GM18511 (cell line): ENCODE data around the gene WDR45B.
"Not testable (repeated sequence)": the region's sequence is repeated elsewhere in the genome, so short reads cannot be mapped to it uniquely, and the experiment has no call there.

Experiments
- ATAC-seq: cut with Tn5 transposase; IDR thresholded peaks from one replicate; pipeline ENCODE4 v1.9.1; 2021; ENCODE audit warnings: mild to moderate bottlenecking, moderate library complexity; ENCODE audit not compliant: unreplicated experiment

The WDR45B gene

DNA sequence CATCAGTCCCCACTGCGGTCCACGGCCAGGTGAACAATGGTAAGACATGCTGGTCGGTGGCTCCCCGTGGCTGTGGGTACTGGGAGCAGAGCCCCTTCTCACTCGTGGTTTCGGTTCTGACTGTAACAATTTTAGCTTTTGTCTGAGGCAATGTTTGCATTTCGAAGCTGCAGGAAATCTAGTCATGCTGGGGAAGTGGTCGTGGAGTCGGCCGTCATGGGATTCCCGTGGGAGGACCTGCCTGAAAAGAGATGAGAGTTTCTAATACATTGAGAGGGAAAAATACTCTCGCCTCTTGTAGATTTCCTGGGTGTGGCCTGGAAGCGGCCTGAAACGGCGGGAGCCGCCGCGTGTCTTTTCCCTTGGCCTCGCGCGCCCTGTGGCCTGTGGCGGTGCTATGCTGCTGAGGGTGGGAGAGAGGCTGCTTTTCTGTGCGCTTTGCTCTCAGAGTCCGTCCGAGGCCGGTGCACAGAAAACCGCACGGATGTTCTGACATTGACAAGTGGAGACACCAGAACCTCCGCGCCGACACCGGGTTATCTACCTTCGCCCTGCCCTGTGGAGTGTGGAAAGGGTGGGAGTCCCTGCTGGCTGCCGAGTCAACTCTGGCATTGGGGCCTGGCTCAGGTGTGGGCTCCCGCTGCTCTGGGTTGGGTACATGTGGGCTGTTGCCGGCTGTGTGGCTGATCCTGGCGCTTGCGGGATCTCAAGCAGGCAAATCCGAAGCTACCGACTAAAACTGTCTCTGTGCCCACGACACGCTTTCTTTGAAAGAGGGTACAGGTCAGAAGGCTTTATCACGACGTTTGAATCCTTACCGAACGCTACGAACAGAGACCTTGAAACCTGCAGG lies 60.8 kb downstream of the WDR45B start:
- no peak for ATAC-seq

DNA sequence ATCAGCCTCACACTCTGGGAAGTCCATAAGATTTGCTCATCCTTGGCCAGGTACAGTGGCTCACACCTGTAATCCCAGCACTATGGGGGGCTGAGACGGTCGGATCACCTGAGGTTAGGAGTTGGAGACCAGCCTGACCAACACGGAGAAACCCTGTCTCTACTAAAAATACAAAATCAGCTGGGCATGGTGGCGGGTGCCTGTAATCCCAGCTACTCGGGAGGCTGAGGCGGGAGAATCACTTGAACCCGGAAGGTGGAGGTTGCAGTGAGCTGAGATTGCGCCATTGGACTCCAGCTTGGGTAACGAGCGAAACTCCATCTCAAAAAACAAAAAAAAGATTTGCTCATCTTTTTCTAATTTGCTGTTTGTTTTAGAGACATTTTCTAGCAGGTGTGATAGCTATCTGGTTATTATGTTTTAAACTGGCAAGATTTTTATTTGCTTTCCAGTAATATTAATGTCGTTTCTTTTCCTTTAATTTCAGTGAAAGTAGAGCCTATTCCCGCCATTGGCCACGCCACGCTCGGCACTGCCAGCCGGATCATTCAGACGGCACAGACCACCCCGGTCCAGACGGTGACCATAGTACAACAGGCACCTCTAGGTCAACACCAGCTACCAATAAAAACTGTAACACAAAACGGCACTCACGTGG lies 61.5 kb downstream of the WDR45B start:
- ATAC-seq: no peak

DNA sequence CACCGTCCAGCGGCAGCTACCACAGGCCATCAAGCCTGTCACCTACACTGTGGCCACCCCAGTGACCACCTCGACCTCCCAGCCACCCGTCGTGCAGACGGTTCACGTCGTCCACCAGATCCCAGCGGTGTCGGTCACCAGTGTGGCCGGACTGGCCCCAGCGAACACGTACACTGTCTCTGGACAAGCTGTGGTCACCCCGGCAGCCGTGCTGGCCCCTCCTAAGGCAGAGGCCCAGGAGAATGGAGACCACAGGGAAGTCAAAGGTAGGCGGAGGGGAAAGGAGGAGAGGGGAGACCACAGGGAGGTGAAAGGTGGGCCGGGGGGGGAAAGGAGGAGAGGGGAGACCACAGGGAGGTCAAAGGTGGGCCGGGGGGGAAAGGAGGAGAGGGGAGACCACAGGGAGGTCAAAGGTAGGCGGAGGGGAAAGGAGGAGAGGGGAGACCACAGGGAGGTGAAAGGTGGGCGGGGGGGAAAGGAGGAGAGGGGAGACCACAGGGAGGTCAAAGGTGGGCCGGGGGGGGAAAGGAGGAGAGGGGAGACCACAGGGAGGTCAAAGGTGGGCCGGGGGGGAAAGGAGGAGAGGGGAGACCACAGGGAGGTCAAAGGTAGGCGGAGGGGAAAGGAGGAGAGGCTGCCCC lies 62.2 kb downstream of the WDR45B start:
- not testable (repeated sequence) for ATAC-seq

DNA sequence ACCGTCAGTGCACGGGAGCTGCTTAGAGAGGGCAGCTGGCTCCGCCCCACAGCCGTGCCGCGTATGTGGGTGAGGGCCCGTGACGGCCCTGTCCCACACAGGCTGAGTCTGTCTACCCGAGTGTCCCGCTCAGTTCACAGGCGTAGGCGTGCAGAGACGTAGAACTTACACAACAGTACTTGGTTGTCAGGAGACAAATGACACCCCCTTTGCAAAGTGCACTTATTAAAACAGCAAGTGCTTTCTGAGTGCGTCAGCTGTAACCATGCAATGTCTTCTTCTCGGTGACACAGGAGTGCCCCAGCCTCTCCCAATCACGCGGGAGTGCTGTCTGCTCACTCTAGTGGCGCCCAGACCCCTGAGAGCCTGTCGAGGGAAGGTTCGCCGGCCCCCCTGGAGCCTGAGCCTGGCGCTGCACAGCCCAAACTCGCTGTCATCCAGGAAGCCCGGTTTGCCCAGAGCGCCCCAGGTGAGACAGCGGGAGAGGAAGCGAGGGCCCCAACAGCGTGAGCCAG lies 64.5 kb downstream of the WDR45B start:
- ATAC-seq: no peak

DNA sequence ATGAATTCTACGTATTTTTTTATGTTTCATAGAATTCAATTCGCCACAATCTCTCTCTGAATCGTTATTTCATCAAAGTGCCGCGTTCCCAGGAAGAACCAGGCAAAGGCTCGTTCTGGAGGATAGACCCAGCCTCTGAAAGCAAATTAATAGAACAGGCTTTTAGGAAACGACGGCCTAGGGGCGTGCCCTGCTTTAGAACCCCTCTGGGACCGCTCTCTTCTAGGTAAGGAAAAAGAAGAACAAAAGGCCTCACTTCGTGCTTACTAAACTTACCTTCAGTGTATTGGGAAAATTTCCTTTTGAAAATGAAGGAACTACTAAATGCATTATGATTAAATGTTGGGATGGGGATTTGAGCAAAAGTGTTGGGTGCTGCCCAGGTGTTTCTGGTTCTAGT lies 65.5 kb downstream of the WDR45B start:
- no peak for ATAC-seq

DNA sequence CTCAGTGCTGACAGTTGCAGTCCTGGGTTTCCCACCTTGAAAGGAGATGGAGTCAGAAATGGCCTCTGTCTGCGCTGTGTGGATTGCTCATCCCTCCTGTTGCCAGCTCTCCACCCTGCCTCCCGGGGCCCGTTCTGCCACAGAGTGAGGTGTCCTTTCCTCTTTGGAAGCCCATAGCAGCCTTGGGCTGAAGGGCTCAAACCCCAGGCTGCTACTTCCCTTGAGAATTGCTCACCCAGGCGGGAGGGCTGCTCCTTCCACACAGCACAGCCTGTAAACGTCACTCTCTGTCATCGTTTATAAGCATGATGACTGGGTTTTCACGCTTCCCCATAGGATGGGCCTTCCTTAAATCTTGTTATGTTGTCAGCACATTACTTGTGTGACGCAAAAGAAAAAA lies 66.0 kb downstream of the WDR45B start:
- ATAC-seq: no peak

DNA sequence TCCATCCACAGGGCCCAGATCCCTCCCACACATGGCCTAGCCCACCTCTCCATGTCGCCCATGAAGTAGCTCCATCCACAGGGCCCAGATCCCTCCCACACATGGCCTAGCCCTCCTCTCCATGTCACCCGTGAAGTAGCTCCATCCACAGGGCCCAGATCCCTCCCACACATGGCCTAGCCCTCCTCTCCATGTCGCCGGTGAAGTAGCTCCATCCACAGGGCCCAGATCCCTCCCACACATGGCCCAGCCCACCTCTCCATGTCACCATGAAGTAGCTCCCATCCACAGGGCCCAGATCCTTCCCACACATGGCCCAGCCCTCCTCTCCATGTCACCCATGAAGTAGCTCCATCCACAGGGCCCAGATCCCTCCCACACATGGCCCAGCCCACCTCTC lies 68.3 kb downstream of the WDR45B start:
- not testable (repeated sequence) for ATAC-seq

DNA sequence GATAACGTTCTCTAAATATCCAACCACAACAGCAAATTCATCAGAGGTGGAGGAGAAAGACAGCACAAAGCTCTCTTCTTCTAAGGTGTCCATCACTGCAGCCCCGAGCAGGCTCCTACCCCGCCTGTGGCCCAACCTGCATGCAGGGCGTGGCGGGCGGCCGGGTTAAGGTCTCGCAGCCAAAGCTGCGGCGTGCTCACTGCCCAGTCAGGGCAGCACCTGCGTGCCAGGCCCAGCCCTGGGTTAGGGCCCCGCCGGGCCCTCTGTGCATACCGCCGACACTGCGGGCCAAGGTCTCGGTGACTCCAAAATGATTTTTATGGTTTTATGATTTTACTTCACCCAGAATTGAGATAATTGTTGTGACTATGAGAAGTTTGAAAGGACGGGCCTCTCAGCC lies 70.9 kb downstream of the WDR45B start:
- ATAC-seq: no peak

DNA sequence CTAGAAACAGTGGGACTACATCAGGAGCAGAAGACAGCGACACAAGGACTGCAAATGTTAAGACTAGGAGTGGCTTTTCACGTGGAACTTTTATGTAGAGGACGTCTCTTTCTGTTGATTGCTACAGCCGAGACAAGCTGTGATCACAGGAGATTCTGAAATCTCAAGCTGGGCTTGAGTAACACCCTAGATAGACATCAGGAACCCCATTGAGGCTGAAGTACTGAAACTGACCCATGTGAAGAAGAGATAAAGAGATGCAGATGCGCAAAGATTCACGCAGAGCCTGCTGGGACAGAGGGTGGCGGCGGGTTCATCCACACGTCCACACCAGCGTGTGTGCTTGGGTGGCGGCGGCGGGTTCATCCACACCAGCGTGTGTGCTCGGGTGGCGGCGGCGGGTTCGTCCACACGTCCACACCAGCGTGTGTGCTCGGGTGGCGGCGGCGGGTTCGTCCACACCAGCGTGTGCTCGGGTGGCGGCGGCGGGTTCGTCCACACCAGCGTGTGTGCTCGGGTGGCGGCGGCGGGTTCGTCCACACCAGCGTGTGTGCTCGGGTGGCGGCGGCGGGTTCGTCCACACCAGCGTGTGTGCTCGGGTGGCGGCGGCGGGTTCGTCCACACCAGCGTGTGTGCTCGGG lies 72.5 kb downstream of the WDR45B start:
- ATAC-seq: not testable (repeated sequence)

DNA sequence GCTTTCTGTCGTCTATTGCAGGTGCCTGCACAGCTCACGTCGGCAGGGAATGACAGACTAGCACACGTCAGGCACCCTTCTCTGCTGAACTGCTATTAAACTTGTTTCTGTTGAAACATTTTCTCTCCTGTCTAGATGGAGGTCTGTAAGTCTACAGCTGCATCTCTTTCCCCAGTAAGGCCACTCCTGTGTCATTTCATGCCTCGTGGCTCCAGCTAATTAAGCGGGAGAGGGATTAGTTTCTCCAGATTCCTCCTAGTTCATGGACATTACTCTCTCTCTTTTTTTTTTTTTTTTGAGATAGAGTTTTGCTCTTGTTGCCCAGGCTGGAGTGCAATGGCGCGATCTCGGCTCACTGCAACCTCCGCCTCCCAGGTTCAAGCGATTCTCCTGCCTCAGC lies 74.2 kb downstream of the WDR45B start:
- ATAC-seq: no peak

DNA sequence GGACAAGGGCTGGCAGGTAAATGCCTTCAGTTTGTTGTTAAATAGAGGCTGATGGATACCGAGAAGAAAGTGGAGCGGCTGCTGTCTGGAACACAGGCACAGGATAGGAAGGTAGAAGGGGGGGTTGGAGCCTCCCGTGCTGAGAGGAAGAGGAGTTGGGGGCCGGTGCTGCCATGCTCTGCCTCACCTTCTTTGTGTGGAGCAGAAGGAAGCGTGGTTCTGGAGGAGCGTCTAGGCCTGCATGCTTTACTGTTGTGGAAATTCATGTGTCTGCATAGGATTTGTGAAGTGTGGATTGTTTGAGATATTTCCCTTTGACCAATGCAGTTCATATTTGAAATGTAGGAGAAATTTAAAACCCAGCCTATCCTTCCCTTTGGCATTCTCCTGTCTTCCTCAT lies 76.4 kb downstream of the WDR45B start:
- ATAC-seq: no peak

DNA sequence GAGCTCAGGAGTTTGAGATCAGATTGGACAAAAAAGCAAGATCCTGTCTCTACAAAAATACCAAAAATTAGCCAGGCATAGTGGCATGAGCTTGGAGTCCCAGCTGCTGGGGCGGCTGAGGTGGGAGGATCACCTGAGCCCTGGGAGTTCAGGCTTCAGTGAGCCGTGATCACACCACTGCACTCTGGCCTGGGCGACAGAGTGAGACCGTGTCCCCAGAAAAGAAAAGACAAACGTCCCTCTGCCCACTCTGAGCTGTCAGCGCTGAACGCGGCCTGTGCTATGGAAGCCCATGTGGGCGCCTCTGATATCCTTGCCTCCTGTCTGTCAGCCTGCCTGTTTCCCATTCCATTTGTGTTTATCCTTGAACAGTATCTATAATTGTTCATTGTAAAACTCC lies 78.0 kb downstream of the WDR45B start:
- no peak for ATAC-seq

DNA sequence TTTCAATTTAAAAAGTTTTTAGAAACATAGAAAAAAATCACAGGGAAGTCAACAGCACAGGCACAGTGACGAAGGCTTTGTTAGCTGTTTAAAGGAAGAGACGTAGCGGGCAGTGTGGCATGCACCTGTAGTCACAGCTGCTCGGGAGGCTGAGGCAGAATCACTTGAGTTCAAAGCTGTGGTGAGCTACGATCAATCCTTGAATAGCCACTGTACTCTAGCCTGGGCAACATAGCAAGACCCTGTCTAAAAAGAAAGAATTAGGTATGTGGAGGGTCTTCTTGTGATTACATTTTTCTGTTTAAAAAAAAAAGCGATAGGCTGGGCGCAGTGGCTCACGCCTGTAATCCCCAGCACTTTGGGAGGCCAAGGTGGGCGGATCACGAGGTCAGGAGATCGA lies 78.6 kb downstream of the WDR45B start:
- no peak for ATAC-seq

DNA sequence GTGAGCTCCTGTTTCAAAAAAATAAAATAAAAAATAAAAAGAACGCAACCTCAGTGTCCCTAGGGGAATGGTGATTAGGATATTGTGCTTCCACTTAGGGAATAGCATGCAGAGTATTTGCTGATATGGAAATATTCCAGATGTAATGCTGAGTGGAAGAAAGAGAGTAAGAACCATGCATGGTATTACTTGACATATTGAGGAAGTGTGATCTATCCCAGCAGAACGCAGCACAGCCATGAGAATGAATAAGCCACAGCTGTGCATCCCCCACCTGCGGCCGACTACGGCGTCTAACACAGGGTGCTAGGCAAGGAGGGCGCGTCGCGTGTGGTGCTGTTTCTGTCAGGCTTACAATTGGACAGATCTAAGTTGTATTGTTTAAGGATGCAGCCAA lies 79.2 kb downstream of the WDR45B start:
- no peak for ATAC-seq

DNA sequence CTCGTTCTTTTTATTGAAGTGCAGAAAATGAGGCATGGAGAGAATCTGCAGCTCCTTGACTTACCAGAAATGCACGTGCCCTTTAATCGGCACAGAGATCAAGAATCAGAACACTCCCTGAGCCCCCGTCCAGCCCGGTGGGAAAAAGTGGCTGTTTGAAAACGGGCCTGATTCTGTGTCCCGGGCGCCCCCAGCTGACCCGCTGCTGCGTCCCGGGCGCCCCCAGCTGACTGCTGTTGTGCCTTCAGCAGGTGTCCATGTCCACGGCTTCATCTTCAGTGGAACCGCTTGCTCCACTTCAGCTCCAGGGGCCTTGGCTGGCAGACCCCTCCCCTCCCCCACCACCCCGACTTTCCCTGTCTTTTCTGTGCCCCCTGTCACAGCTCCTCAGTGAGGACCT lies 81.0 kb downstream of the WDR45B start:
- ATAC-seq: no peak

DNA sequence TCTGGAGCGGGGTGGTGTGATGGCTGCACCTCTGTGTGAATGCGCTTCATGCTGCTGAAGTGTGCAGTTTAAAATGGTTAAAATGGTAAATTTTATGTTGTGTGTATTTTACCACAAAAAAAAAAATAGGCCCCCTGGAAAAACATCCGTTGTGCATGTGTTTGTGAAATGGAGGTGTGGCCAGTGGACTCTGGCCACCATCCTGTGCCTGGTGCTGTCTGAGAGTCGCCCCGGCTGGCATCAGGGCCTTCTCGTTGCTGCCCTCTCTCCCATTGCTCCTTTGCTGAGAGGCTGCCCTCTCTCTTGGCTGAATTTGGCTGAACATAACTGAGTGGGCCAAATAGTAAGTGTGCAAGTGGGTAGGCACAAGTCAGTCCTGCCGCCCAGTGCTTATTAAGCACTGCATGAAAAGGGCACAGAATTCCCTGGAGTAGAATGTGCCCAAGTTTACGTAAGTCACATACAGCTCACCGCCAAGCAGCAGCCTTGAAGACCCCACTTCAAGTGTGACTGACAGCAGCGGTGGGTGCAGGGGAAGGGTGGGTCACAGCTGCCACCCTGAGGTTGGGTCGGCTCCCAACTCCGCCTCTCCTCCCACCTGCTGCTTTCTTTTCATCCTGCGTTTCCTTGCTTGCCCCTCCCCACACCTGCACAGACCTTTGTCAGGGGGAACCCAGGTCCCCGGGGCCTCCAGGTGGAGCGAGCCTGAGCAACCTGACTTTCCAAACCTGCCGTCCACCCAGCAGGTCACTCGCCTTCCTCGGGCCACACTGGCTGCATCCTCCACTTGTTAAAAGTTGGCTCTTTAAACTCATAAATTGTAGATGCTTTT lies 81.9 kb downstream of the WDR45B start:
- ATAC-seq: no peak

DNA sequence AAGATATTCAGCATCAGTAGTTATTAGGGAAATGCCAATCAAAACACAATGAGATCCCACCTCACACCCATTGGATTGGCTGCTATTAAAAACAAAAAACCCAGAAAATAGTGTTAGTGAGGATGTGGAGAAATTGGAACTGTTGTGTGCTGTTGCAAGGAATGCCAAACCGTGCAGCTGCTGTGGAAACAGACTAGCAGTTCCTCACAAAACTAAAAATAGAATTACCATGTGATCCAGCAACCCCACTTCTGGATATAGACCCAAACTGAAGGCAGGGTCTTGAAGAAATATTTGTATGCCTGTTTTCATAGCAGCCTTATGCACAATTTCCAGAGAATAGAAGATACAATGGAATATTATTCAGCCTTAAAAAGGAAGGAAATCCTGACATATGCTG lies 82.7 kb downstream of the WDR45B start:
- ATAC-seq: no peak
